HepG2 (cell line): ENCODE data around the gene GPBAR1. TPM values are rescaled to one million over a fixed set of nuclear protein-coding genes. Genes with fewer than 3 reads are reported as not detected.
A peak's percentile ranks its signal among the peaks of the same experiment; 100 is the strongest.

Source experiments
- CSRNP2 ChIP-seq: sonication (generic); formaldehyde crosslinking; conservative IDR thresholded peaks from 2 replicates; pipeline ENCODE4 v1.8.0; 2022; ENCODE audit warnings: low read depth, missing genetic modification reagents
- E2F2 ChIP-seq: sonication (generic); formaldehyde crosslinking; IDR thresholded peaks from 2 replicates; pipeline ENCODE4 v1.4.0; 2020; ENCODE audit warnings: missing genetic modification reagents, borderline replicate concordance
- FLYWCH1 ChIP-seq: sonication (generic); formaldehyde crosslinking; IDR thresholded peaks from 2 replicates; pipeline ENCODE4 v1.8.1; 2023; ENCODE audit warnings: mild to moderate bottlenecking, missing genetic modification reagents
- FOXJ3 ChIP-seq: sonication (generic); formaldehyde crosslinking; IDR thresholded peaks from 2 replicates; pipeline ENCODE4 v1.4.0; 2020; ENCODE audit warnings: missing genetic modification reagents, mild to moderate bottlenecking, borderline replicate concordance
- FOXM1 ChIP-seq: sonication (generic); formaldehyde crosslinking; IDR thresholded peaks from 2 replicates; pipeline ENCODE4 v1.5.0; 2020; ENCODE audit warnings: missing genetic modification reagents
- GPBP1L1 ChIP-seq: sonication (generic); formaldehyde crosslinking; IDR thresholded peaks from 2 replicates; pipeline ENCODE4 v1.5.0; 2020; ENCODE audit warnings: mild to moderate bottlenecking, missing genetic modification reagents
- HMG20A ChIP-seq: IDR thresholded peaks from 2 replicates; pipeline ENCODE4 v1.6.1; 2016; ENCODE audit warnings: borderline replicate concordance
- LRRFIP1 ChIP-seq: sonication (generic); formaldehyde crosslinking; conservative IDR thresholded peaks from 2 replicates; pipeline ENCODE4 v1.4.0; 2020; ENCODE audit warnings: missing genetic modification reagents
- MED13 ChIP-seq: sonication (generic); formaldehyde crosslinking; IDR thresholded peaks from 2 replicates; pipeline ENCODE4 v1.5.0; 2020; ENCODE audit warnings: missing genetic modification reagents
- NCOA5 ChIP-seq: sonication (generic); formaldehyde crosslinking; IDR thresholded peaks from 2 replicates; pipeline ENCODE4 v1.4.0; 2020; ENCODE audit warnings: missing genetic modification reagents
- NFYC ChIP-seq: IDR thresholded peaks from 2 replicates; pipeline ENCODE4 v1.6.1; 2016; ENCODE audit warnings: missing genetic modification reagents, missing compliant biosample characterization
- TP53 ChIP-seq: sonication (generic); formaldehyde crosslinking; conservative IDR thresholded peaks from 2 replicates; pipeline ENCODE4 v1.4.0; 2020; ENCODE audit warnings: missing genetic modification reagents
- ZFP1 ChIP-seq: IDR thresholded peaks from 2 replicates; pipeline ENCODE4 v1.6.1; 2016
- ZNF12 ChIP-seq: sonication (generic); formaldehyde crosslinking; IDR thresholded peaks from 2 replicates; pipeline ENCODE4 v1.5.0; 2020; ENCODE audit warnings: missing genetic modification reagents
- ZNF383 ChIP-seq: sonication (generic); formaldehyde crosslinking; IDR thresholded peaks from 2 replicates; pipeline ENCODE4 v1.4.0; 2020; ENCODE audit warnings: missing genetic modification reagents, mild to moderate bottlenecking, borderline replicate concordance
- ZNF451 ChIP-seq: sonication (generic); formaldehyde crosslinking; IDR thresholded peaks from 2 replicates; pipeline ENCODE4 v1.5.0; 2020; ENCODE audit warnings: mild to moderate bottlenecking, missing genetic modification reagents
- ZNF460 ChIP-seq: sonication (generic); formaldehyde crosslinking; IDR thresholded peaks from 2 replicates; pipeline ENCODE4 v1.5.1; 2020; ENCODE audit warnings: missing genetic modification reagents, mild to moderate bottlenecking, borderline replicate concordance
- ZNF503 ChIP-seq: sonication (generic); formaldehyde crosslinking; IDR thresholded peaks from 2 replicates; pipeline ENCODE4 v1.4.0; 2020; ENCODE audit warnings: missing genetic modification reagents
- ZNF589 ChIP-seq: sonication (generic); formaldehyde crosslinking; conservative IDR thresholded peaks from 2 replicates; pipeline ENCODE4 v1.8.0; 2022; ENCODE audit warnings: mild to moderate bottlenecking, moderate library complexity, missing genetic modification reagents
- ZNF672 ChIP-seq: sonication (generic); formaldehyde crosslinking; IDR thresholded peaks from 2 replicates; pipeline ENCODE4 v1.8.1; 2022; ENCODE audit warnings: missing genetic modification reagents
- ZNF883 ChIP-seq: sonication (generic); formaldehyde crosslinking; IDR thresholded peaks from 2 replicates; pipeline ENCODE4 v1.5.1; 2020; ENCODE audit warnings: mild to moderate bottlenecking, missing genetic modification reagents; ENCODE audit errors: not compliant biosample characterization
- ZSCAN9 ChIP-seq: IDR thresholded peaks from 2 replicates; pipeline ENCODE4 v1.6.1; 2016; ENCODE audit warnings: borderline replicate concordance
- polyA plus RNA-seq, 8 experiments: library from polyadenylated mRNA; depleted of rRNA in 3 of 8; stranded (reverse) in 7 of 8; unstranded in 1 of 8; fragments of >200 nt; fragmentation: Illumina TruSeq in 4 of 8; extraction: Trizol in 4 of 8; gene quantifications; 2 replicates each; pipeline versions ENCODE4 v1.2.1 to v1.2.3, GENCODE V29; 2011 to 2016; ENCODE audit warnings: low read depth in 4 of 8, missing spikeins in 1 of 8, mixed read lengths in 1 of 8; ENCODE audit not compliant: insufficient read depth in 1 of 8
- total RNA-seq, 5 experiments: library from RNA; depleted of rRNA; stranded (reverse); fragments of >200 nt; fragmentation: Illumina TruSeq; extraction: Trizol; gene quantifications; 2 replicates each; pipeline ENCODE4 v1.2.3, GENCODE V29; 2016; ENCODE audit warnings: low read depth in 1 of 5

The GPBAR1 gene
- total and polyA plus RNA-seq, 2 of the 13 experiments (the other 11 are each of a cell fraction or from before 2014, with no cell fraction given) = 0.05 to 0.09 TPM

- TF ChIP-seq ZNF503 (CRISPR knock-in tag) (peak; percentile 85), TP53 (CRISPR knock-in tag) (no peak), ZNF672 (no peak), GPBP1L1 (no peak), LRRFIP1 (no peak), ZNF460 (no peak), MED13 (CRISPR knock-in tag) (no peak), NCOA5 (CRISPR knock-in tag) (no peak), FLYWCH1 (CRISPR knock-in tag) (no peak), E2F2 (CRISPR knock-in tag) (no peak), ZNF589 (CRISPR knock-in tag) (no peak), ZNF383 (CRISPR knock-in tag) (no peak), HMG20A (CRISPR knock-in tag) (no peak), ZSCAN9 (CRISPR knock-in tag) (peak; percentile 35; the same call in 1 of the 2 replicates), CSRNP2 (CRISPR knock-in tag) (no peak), NFYC (no peak), ZFP1 (CRISPR knock-in tag) (peak; percentile 25; the same call in 1 of the 2 replicates), ZNF451 (CRISPR knock-in tag) (no peak), FOXJ3 (no peak), FOXM1 (CRISPR knock-in tag) (no peak), ZNF883 (peak; percentile 72), ZNF12 (CRISPR knock-in tag) (no peak)
Measured at GRCh38 chr2:218292048-218293014, 31.5 kb downstream of the GPBAR1 start, which contains the start of gene TMBIM1 (continued).
